Endothelial cell of umbilical vein (primary cell): ENCODE data around the gene SLC25A46. TPM values are rescaled to one million over a fixed set of nuclear protein-coding genes. Genes with fewer than 3 reads are reported as not detected.

Experiments used
- BruUV-seq: library from RNA; stranded (reverse); fragments of 400-500 nt; replicated peaks from 2 replicates; lab custom pipeline; 2021; lab: Mats Ljungman, UMichigan
- CTCF ChIA-PET: fragments of 300-600, 350-600 bp; sonication (Branson Sonifier 250); formaldehyde crosslinking; loops from one replicate; lab custom pipeline; 2021; ENCODE audit warnings: antibody characterized with exemption, inconsistent platforms; lab: Charles Lee
- POLR2A ChIA-PET: fragments of 300-600, 350-600 bp; sonication (Branson Sonifier 250); formaldehyde crosslinking; loops from one replicate; lab custom pipeline; 2021; ENCODE audit warnings: antibody characterized with exemption, inconsistent platforms; lab: Charles Lee
- DNase-seq: peaks from one replicate; pipeline ENCODE4 v3.0.0-alpha.2; 2011; ENCODE audit warnings: low read depth, low spot score
- FAIRE-seq: peaks from 2 replicates; lab custom pipeline; 2011; peaks lifted over from hg19 to GRCh38; lab: Jason Lieb, UNC
- H2AFZ ChIP-seq: 2 replicates; pipeline ENCODE4 v1.6.0; 2012; ENCODE audit warnings: low read depth, low read length, control low read depth, inconsistent platforms
- H3K27ac ChIP-seq: 2 replicates; pipeline ENCODE4 v1.5.1; 2011; ENCODE audit warnings: low read depth, mild to moderate bottlenecking, control low read depth, low read length, moderate library complexity; ENCODE audit not compliant: insufficient read depth
- H3K27me3 ChIP-seq, 2 experiments: 2 replicates each; pipeline versions ENCODE4 v1.6.0 to v1.6.1; 2011; ENCODE audit warnings: low read length in 2 of 2, mixed read lengths in 1 of 2; ENCODE audit not compliant: control insufficient read depth in 2 of 2, insufficient read depth in 2 of 2
- H3K36me3 ChIP-seq, 2 experiments: 2 replicates in 1 of 2; 3 replicates in 1 of 2; pipeline ENCODE4 v1.5.1; 2011; ENCODE audit warnings: low read length in 2 of 2, mild to moderate bottlenecking in 1 of 2, moderate library complexity in 1 of 2; ENCODE audit not compliant: control insufficient read depth in 2 of 2, insufficient read depth in 2 of 2; ENCODE audit errors: extremely low read depth in 1 of 2
- H3K4me1 ChIP-seq: 3 replicates; pipeline ENCODE4 v1.5.1; 2011; ENCODE audit warnings: mild to moderate bottlenecking, low read length; ENCODE audit not compliant: control insufficient read depth, insufficient read depth; ENCODE audit errors: extremely low read depth
- H3K4me2 ChIP-seq: 2 replicates; pipeline ENCODE4 v1.6.1; 2011; ENCODE audit warnings: low read length, control low read depth, mixed read lengths; ENCODE audit not compliant: insufficient read depth
- H3K4me3 ChIP-seq, 3 experiments: fragments of 200-600 bp in 1 of 3; sonication (generic), shearing (Covaris generic) in 1 of 3; replicated peaks in 1 of 3; 2 replicates each; pipeline ENCODE4 v1.5.1; 2011 to 2016; ENCODE audit warnings: control low read depth in 3 of 3, low read length in 3 of 3, mild to moderate bottlenecking in 2 of 3, inconsistent platforms in 1 of 3, low read depth in 1 of 3, moderate library complexity in 1 of 3; ENCODE audit not compliant: insufficient read depth in 1 of 3
- H3K79me2 ChIP-seq: 2 replicates; pipeline ENCODE4 v1.6.0; 2012; ENCODE audit warnings: low read length, inconsistent platforms; ENCODE audit not compliant: control insufficient read depth, insufficient read depth
- H3K9ac ChIP-seq: replicated peaks from 2 replicates; pipeline ENCODE3; 2011; ENCODE audit warnings: low read length, control low read depth; ENCODE audit not compliant: insufficient read depth; ENCODE audit errors: extremely low read depth
- H3K9me1 ChIP-seq: replicated peaks from 3 replicates; pipeline ENCODE4 v1.6.0; 2011; ENCODE audit warnings: mild to moderate bottlenecking, low read length; ENCODE audit not compliant: control insufficient read depth, insufficient read depth; ENCODE audit errors: extremely low read depth
- H3K9me3 ChIP-seq: replicated peaks from 2 replicates; pipeline ENCODE4 v1.5.1; 2012; ENCODE audit warnings: low read length, inconsistent platforms; ENCODE audit not compliant: control insufficient read depth, insufficient read depth
- H4K20me1 ChIP-seq: replicated peaks from 2 replicates; pipeline ENCODE3; 2011; ENCODE audit warnings: mild to moderate bottlenecking, low read length; ENCODE audit not compliant: control insufficient read depth, insufficient read depth; ENCODE audit errors: extremely low read depth
- CTCF ChIP-seq, 2 donors: IDR thresholded peaks; 1 replicate in 1 of 2; 2 replicates in 1 of 2; pipeline ENCODE4 v1.5.1; 2011; ENCODE audit warnings: low read length in 2 of 2, mild to moderate bottlenecking in 2 of 2, moderate library complexity in 2 of 2, control low read depth in 1 of 2, inconsistent platforms in 1 of 2, low read depth in 1 of 2; ENCODE audit not compliant: insufficient read depth in 1 of 2; ENCODE audit errors: extremely low read depth in 1 of 2
- EZH2 ChIP-seq: IDR thresholded peaks from 2 replicates; pipeline ENCODE4 v1.6.1; 2012; ENCODE audit warnings: borderline replicate concordance, low read depth, mild to moderate bottlenecking, moderate library complexity, low read length, inconsistent platforms; ENCODE audit not compliant: severe bottlenecking
- GATA2 ChIP-seq: IDR thresholded peaks from 2 replicates; pipeline ENCODE4 v1.7.0; 2011; ENCODE audit warnings: low read depth, mild to moderate bottlenecking, moderate library complexity, mixed read lengths, low read length; ENCODE audit not compliant: insufficient read length, insufficient read depth
- JUN ChIP-seq: IDR thresholded peaks from 2 replicates; pipeline ENCODE4 v1.6.1; 2011; ENCODE audit warnings: borderline replicate concordance, low read depth; ENCODE audit not compliant: insufficient read length, insufficient read depth
- MAX ChIP-seq: IDR thresholded peaks from 2 replicates; pipeline ENCODE4 v1.6.1; 2011; ENCODE audit not compliant: insufficient read depth, insufficient read length
- POLR2AphosphoS5 ChIP-seq: IDR thresholded peaks from 2 replicates; pipeline ENCODE4 v1.6.1; 2012; ENCODE audit warnings: low read depth, mild to moderate bottlenecking, control low read depth, low read length, moderate library complexity; ENCODE audit not compliant: insufficient read depth
- dilution Hi-C: fragments of 300-500 bp; cut with MboI; formaldehyde crosslinking; loops from one replicate; pipeline ENCODE4 v1.15.0; 2019; ENCODE audit warnings: low sequenced_read_pairs; ENCODE audit not compliant: extremely low pct_ligation_motif_present
- intact Hi-C: fragments of 100-400 bp; cut with micrococcal nuclease; formaldehyde crosslinking; loops from one replicate; pipeline ENCODE4 v1.10.0; 2022
- polyA plus RNA-seq, 4 experiments: library from polyadenylated mRNA; depleted of rRNA in 3 of 4; stranded (reverse) in 3 of 4; unstranded in 1 of 4; fragments of >200 nt; gene quantifications; 2 replicates each; pipeline versions ENCODE4 v1.2.1 to v1.2.3, GENCODE V29; 2011 to 2012; ENCODE audit warnings: missing spikeins in 1 of 4
- total RNA-seq: library from RNA; stranded (reverse); gene quantifications from 2 replicates; pipeline ENCODE4 v1.2.3, GENCODE V29; 2021

SLC25A46 gene
- total and polyA plus RNA-seq, 2 donors (not counting 3 experiments of a cell fraction or from before 2014, with no cell fraction given), result 13.5 to 31.1 TPM

- no TSS peak for BruUV-seq
- Histone ChIP-seq H3K36me3 (no peaks in the 10 kb centered on the region), H3K4me1 (no peaks in the 10 kb centered on the region), H3K27me3 (no peaks in the 10 kb centered on the region), H3K4me3 (no peak overlapping the region), H4K20me1 (no peaks in the 10 kb centered on the region), H3K9ac (no peak overlapping the region), H3K9me3 (no peaks in the 10 kb centered on the region), H3K4me2 (no peak overlapping the region), H3K27ac (no peak overlapping the region), H3K9me1 (no peaks in the 10 kb centered on the region), H2AFZ (no peak overlapping the region), H3K79me2 (no peaks in the 10 kb centered on the region)
- intact Hi-C loops, result no loop called here
- no peak for FAIRE-seq
- no peak for TF ChIP-seq GATA2
- no peak for TF ChIP-seq MAX
- TF ChIP-seq EZH2, result no peak
- no peak for TF ChIP-seq POLR2AphosphoS5
- no peak for TF ChIP-seq JUN
- TF ChIP-seq CTCF (IDR thresholded peaks at IDR 0.05; ENCODE audit: extremely low read depth in 1 of 2, insufficient read depth in 1 of 2, low read depth in 1 of 2, low read length in 2 of 2), result no peak
- ChIA-PET CTCF (no interaction called here), POLR2A (no interaction called here)
- no peak for DNase-seq
- dilution Hi-C loops, result no loop called here
Measured at GRCh38 chr5:110707260-110707844, 31.5 kb upstream of the SLC25A46 start.
